PC-3 (cell line): ENCODE results near the gene ERMARD. TPM values are rescaled to one million over a fixed set of nuclear protein-coding genes. Genes with fewer than 3 reads are reported as not detected.

Experiments used
- ATAC-seq: fragments of 200-7000 bp; cut with Tn5 transposase; 2 replicates; pipeline ENCODE4 v1.9.1; 2020; ENCODE audit warnings: mild to moderate bottlenecking, moderate library complexity
- BruUV-seq: library from RNA; stranded (reverse); fragments of 400-500 nt; replicated peaks from 2 replicates; lab custom pipeline; 2021; lab: Mats Ljungman, UMichigan
- CTCF ChIA-PET: fragments of 300-600 bp; sonication (Branson Sonifier 250); formaldehyde crosslinking; loops from one replicate; lab custom pipeline; 2022; ENCODE audit warnings: antibody characterized with exemption; lab: Charles Lee
- POLR2A ChIA-PET: fragments of 300-600 bp; sonication (Branson Sonifier 250); formaldehyde crosslinking; loops from one replicate; lab custom pipeline; 2022; ENCODE audit warnings: antibody characterized with exemption; ENCODE audit not compliant: unreplicated experiment; lab: Charles Lee
- DNase-seq: peaks from one replicate; pipeline ENCODE4 v3.0.0-alpha.2; 2015
- H2AFZ ChIP-seq: fragments of 300-600 bp; sonication (generic); 2 replicates; pipeline ENCODE4 v1.6.0; 2016; ENCODE audit warnings: antibody characterized with exemption, low read length
- H3F3A ChIP-seq: fragments of 300-600 bp; sonication (generic); one replicate; pipeline ENCODE4 v1.6.0; 2017; ENCODE audit warnings: antibody characterized with exemption, low read length, control low read depth, mild to moderate bottlenecking; ENCODE audit not compliant: unreplicated experiment
- H3K27ac ChIP-seq: fragments of 300-600 bp; sonication (generic); 2 replicates; pipeline ENCODE4 v1.5.1; 2016; ENCODE audit warnings: mild to moderate bottlenecking, low read length
- H3K27me3 ChIP-seq: fragments of 300-600 bp; sonication (generic); 2 replicates; pipeline ENCODE4 v1.6.1; 2016; ENCODE audit warnings: low read length, mixed read lengths
- H3K36me3 ChIP-seq: fragments of 300-600 bp; sonication (generic); 2 replicates; pipeline ENCODE4 v1.6.1; 2016; ENCODE audit warnings: low read depth, mixed run types, low read length, mixed read lengths
- H3K4me1 ChIP-seq: fragments of 300-600 bp; sonication (generic); 2 replicates; pipeline ENCODE4 v1.5.1; 2016; ENCODE audit warnings: low read length; ENCODE audit not compliant: insufficient read depth
- H3K4me2 ChIP-seq: fragments of 300-600 bp; sonication (generic); 2 replicates; pipeline ENCODE4 v1.6.0; 2016; ENCODE audit warnings: low read length
- H3K4me3 ChIP-seq: fragments of 300-600 bp; sonication (generic); 2 replicates; pipeline ENCODE4 v1.5.1; 2016; ENCODE audit warnings: mild to moderate bottlenecking, low read length, mixed read lengths
- H3K79me2 ChIP-seq: fragments of 300-600 bp; sonication (generic); 2 replicates; pipeline ENCODE4 v1.6.1; 2017; ENCODE audit warnings: low read length, mixed read lengths
- H3K9ac ChIP-seq: fragments of 300-600 bp; sonication (generic); 2 replicates; pipeline ENCODE4 v1.6.0; 2016; ENCODE audit warnings: mild to moderate bottlenecking, low read length
- H3K9me2 ChIP-seq: fragments of 300-600 bp; sonication (generic); replicated peaks from 2 replicates; pipeline ENCODE4 v1.6.1; 2016; ENCODE audit warnings: mixed run types, low read length, mixed read lengths
- H3K9me3 ChIP-seq: fragments of 300-600 bp; sonication (generic); 2 replicates; pipeline ENCODE4 v1.6.1; 2016; ENCODE audit warnings: low read length, mixed read lengths
- H4K20me1 ChIP-seq: fragments of 300-600 bp; sonication (generic); 2 replicates; pipeline ENCODE4 v1.6.1; 2016; ENCODE audit warnings: low read length, mixed read lengths
- CTCF ChIP-seq: fragments of 300-600 bp; sonication (generic); conservative IDR thresholded peaks from 2 replicates; pipeline ENCODE4 v1.5.1; 2017; ENCODE audit warnings: antibody characterized with exemption, low read depth, mild to moderate bottlenecking, low read length
- EZH2 ChIP-seq: fragments of 300-600 bp; sonication (generic); IDR thresholded peaks from one replicate; pipeline ENCODE4 v1.6.1; 2017; ENCODE audit warnings: antibody characterized with exemption, mild to moderate bottlenecking, low read length; ENCODE audit not compliant: unreplicated experiment
- EZH2phosphoT487 ChIP-seq: fragments of 300-600 bp; sonication (generic); IDR thresholded peaks from 2 replicates; pipeline ENCODE4 v1.6.1; 2018; ENCODE audit warnings: mild to moderate bottlenecking, antibody characterized with exemption, low read length, borderline replicate concordance
- intact Hi-C: fragments of 100-400 bp; cut with micrococcal nuclease; formaldehyde crosslinking; loops from 2 replicates; pipeline ENCODE4 v1.9.0; 2023
- total RNA-seq: library from RNA; depleted of rRNA; stranded (reverse); fragments of >200 nt; gene quantifications from 2 replicates; pipeline ENCODE4 v1.2.3, GENCODE V29; 2014

The ERMARD gene
- total RNA-seq, 1 experiment from 2014 or later, result 16.3 TPM

GRCh38 chr6:169789146-169789943, 37.9 kb downstream of the ERMARD start:
- Histone ChIP-seq H3F3A (no peaks in the 10 kb centered on the region), H3K27ac (no peak overlapping the region), H3K9me2 (no peaks in the 10 kb centered on the region), H3K27me3 (no peaks in the 10 kb centered on the region), H3K4me3 (peak overlapping the region; percentile 75; the same call in 1 of the 2 replicates), H2AFZ (peak overlapping the region; percentile 96), H3K9me3 (no peaks in the 10 kb centered on the region), H3K79me2 (no peaks in the 10 kb centered on the region), H3K4me2 (peak overlapping the region; percentile 99), H3K36me3 (no peaks in the 10 kb centered on the region), H3K9ac (no peak overlapping the region), H4K20me1 (no peaks in the 10 kb centered on the region), H3K4me1 (peaks cover 14% of the 10 kb centered on the region; the same call in 1 of the 2 replicates)
- POLR2A ChIA-PET, result no interaction called here
- CTCF ChIA-PET, result interaction anchor here (1.4 kb wide), 1 partner anchor 741 kb away, joined by 5 read pairs; no protein-coding TSS in a partner anchor
- DNase-seq (no peak), ATAC-seq (no peak; the same call in 1 of the 2 replicates)
- no TSS peak for BruUV-seq
- intact Hi-C loops, result no loop called here
- TF ChIP-seq EZH2phosphoT487 (no peak), EZH2 (no peak), CTCF (no peak)

DNA sequence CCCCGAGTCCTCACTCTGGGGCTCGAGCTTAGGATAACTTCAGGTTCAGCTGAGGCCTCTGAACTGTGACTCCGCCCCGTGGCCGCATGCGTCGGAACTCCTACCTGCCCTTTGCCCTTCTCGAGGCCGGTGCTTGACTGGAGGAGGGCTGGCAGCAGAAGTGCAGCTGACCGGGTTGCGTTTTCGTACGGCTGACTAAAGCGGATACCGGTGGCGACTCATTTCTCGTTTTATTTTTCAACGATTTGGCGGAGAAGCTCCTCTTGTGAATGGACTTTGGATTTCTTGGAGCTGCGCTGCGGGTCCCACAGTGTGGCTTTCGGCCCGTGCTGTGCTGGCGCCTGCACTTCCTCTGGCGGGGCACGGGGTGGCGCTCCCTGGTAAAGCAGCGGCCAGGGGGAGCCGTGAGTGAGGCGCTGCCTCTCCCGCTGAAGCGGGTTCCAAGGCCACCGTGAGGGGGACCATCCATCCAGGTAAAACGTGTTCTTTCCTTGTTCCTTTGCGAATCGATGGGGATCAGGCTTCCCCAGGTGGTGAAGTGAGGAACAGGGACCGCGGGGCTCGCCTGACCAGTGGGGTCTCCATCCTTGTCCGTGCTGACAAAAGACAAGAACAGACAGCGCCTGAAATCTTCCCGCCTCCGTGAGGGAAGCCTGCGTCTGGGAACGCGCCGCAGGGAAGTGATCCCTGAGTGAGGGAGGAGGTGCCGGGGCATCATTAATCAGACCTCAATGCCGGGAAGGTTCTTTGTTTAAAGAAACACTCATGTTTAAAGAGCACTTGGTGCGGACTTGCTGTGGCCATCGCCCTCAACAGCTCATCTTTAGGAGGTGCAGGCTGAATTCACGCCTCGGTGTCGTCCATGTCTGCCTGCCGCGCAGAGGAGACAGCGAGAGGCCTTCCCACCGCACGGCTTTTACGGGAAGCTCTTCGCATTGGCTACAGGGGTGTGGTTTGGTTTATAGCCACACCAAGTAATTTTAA, 38.8 kb downstream of the ERMARD start:
- Histone ChIP-seq H3K9me3 (no peaks in the 10 kb centered on the region), H3K27me3 (no peaks in the 10 kb centered on the region), H3K9ac (peak overlapping the region; percentile 30; the same call in 1 of the 2 replicates), H2AFZ (peak overlapping the region; percentile 96), H4K20me1 (no peaks in the 10 kb centered on the region), H3K4me3 (peak overlapping the region; percentile 75), H3K9me2 (no peaks in the 10 kb centered on the region), H3K36me3 (no peaks in the 10 kb centered on the region), H3K27ac (no peak overlapping the region), H3K4me1 (peaks cover 14% of the 10 kb centered on the region; the same call in 1 of the 2 replicates), H3K4me2 (peak overlapping the region; percentile 99), H3K79me2 (no peaks in the 10 kb centered on the region), H3F3A (no peaks in the 10 kb centered on the region)
- ChIA-PET POLR2A (no interaction called here), CTCF (interaction anchor here (1.4 kb wide), 1 partner anchor 740 kb away, joined by 5 read pairs; no protein-coding TSS in a partner anchor)
- intact Hi-C loops, result loop anchor here (1.0 to 5.0 kb wide), 3 partner anchors 502 to 739 kb away; partner anchors contain the start of gene DLL1
- ATAC-seq (peak; percentile 96), DNase-seq (peak; percentile 65)
- no peak for TF ChIP-seq EZH2phosphoT487
- peak; percentile 89 for TF ChIP-seq CTCF
- BruUV-seq, result TSS peak; percentile 37
